OCI-LY1 (cell line): Measurements from ENCODE around the gene CFAP65.

Experiments used
- H2AFZ ChIP-seq: fragments of 200-600 bp; sonication (generic), shearing (Covaris generic); 2 replicates; pipeline ENCODE4 v1.6.0; 2014; ENCODE audit warnings: antibody characterized with exemption, mild to moderate bottlenecking, low read length
- H3F3A ChIP-seq: fragments of 200-600 bp; sonication (generic), shearing (Covaris generic); 2 replicates; pipeline ENCODE4 v1.6.0; 2014; ENCODE audit warnings: mild to moderate bottlenecking, antibody characterized with exemption, low read length, moderate library complexity; ENCODE audit not compliant: insufficient read depth
- H3K27ac ChIP-seq: fragments of 200-600 bp; sonication (generic); 2 replicates; pipeline ENCODE4 v1.5.1; 2014; ENCODE audit warnings: low read length, mixed run types, mild to moderate bottlenecking, low read depth; ENCODE audit not compliant: poor library complexity, severe bottlenecking
- H3K27me3 ChIP-seq: fragments of 200-600 bp; sonication (generic); 2 replicates; pipeline ENCODE4 v1.6.0; 2014; ENCODE audit warnings: antibody characterized with exemption, mild to moderate bottlenecking, low read length, moderate library complexity; ENCODE audit not compliant: insufficient read depth
- H3K36me3 ChIP-seq: fragments of 200-600 bp; sonication (generic); 2 replicates; pipeline ENCODE4 v1.6.1; 2014; ENCODE audit warnings: mild to moderate bottlenecking, antibody characterized with exemption, low read length, moderate library complexity, mixed read lengths; ENCODE audit not compliant: insufficient read depth
- H3K4me1 ChIP-seq: fragments of 200-600 bp; sonication (generic); 2 replicates; pipeline ENCODE4 v1.5.1; 2014; ENCODE audit warnings: mild to moderate bottlenecking, low read length, moderate library complexity; ENCODE audit not compliant: insufficient read depth, severe bottlenecking
- H3K4me2 ChIP-seq: fragments of 200-600 bp; sonication (generic), shearing (Covaris generic); 2 replicates; pipeline ENCODE4 v1.6.1; 2014; ENCODE audit warnings: low read length
- H3K4me3 ChIP-seq: fragments of 200-600 bp; sonication (generic); 2 replicates; pipeline ENCODE4 v1.5.1; 2014; ENCODE audit warnings: low read length, low read depth, mild to moderate bottlenecking, mixed read lengths; ENCODE audit not compliant: poor library complexity, severe bottlenecking
- H3K79me2 ChIP-seq: fragments of 200-600 bp; shearing (Covaris generic); 2 replicates; pipeline ENCODE4 v1.6.1; 2016; ENCODE audit warnings: mixed run types, low read length, mixed read lengths; ENCODE audit not compliant: insufficient read depth
- H3K9ac ChIP-seq: fragments of 200-600 bp; sonication (generic), shearing (Covaris generic); 2 replicates; pipeline ENCODE4 v1.6.1; 2014; ENCODE audit warnings: mild to moderate bottlenecking, low read length, mixed read lengths
- H3K9me2 ChIP-seq: fragments of 200-600 bp; sonication (generic), shearing (Covaris generic); 2 replicates; pipeline ENCODE4 v1.6.1; 2014; ENCODE audit warnings: low read depth, mild to moderate bottlenecking, low read length, mixed read lengths
- H3K9me3 ChIP-seq: fragments of 200-600 bp; shearing (Covaris generic); 2 replicates; pipeline ENCODE4 v1.6.1; 2014; ENCODE audit warnings: low read length, mixed read lengths
- H4K20me1 ChIP-seq: fragments of 200-600 bp; sonication (generic), shearing (Covaris generic); 2 replicates; pipeline ENCODE4 v1.6.0; 2016; ENCODE audit warnings: mild to moderate bottlenecking, low read length; ENCODE audit not compliant: insufficient read depth
- EZH2 ChIP-seq: fragments of 200-600 bp; sonication (generic), shearing (Covaris generic); IDR thresholded peaks from 2 replicates; pipeline ENCODE4 v1.8.0; 2017; ENCODE audit warnings: borderline replicate concordance, mixed run types, mild to moderate bottlenecking, antibody characterized with exemption, low read length, moderate library complexity, mixed read lengths
- TF ChIP-seq, protein P1 (sequence below): fragments of 200-600 bp; sonication (generic), shearing (Covaris generic); IDR thresholded peaks from 2 replicates; pipeline ENCODE4 v1.5.1; 2017; ENCODE audit warnings: mild to moderate bottlenecking, antibody characterized with exemption, low read length, moderate library complexity, mixed read lengths

Gene CFAP65

DNA sequence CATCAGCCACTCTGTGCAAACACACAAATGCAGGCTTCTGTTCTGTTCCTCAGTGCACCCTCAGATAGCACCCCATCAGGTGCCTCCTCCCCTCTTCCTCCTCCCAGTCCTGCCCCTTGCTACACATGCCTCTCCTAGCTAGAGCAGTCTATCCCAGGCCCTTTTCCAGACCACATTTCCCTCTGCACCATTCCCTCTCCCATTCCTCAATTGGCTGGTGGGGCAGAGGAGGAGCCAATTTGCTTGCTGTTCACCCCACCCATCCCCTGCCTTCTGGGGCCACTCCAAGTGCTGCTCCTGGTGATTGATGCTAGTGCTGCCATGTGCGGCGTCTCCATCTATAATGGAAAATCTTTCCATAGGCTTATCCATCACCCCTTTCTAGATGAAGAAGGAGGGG lies 5.4 kb downstream of the CFAP65 start:
- Histone ChIP-seq H3K36me3 (no peaks in the 10 kb centered on the region), H3K79me2 (no peaks in the 10 kb centered on the region), H3K9ac (no peak overlapping the region), H3K27me3 (peaks cover 8% of the 10 kb centered on the region), H2AFZ (no peak overlapping the region), H3K4me3 (no peak overlapping the region), H4K20me1 (no peaks in the 10 kb centered on the region), H3K4me2 (no peak overlapping the region), H3F3A (no peaks in the 10 kb centered on the region; the same call in 1 of the 2 replicates), H3K9me2 (no peaks in the 10 kb centered on the region), H3K9me3 (no peaks in the 10 kb centered on the region), H3K27ac (no peak overlapping the region), H3K4me1 (no peaks in the 10 kb centered on the region)
- no peak for TF ChIP-seq EZH2
- TF ChIP-seq, protein P1, sequence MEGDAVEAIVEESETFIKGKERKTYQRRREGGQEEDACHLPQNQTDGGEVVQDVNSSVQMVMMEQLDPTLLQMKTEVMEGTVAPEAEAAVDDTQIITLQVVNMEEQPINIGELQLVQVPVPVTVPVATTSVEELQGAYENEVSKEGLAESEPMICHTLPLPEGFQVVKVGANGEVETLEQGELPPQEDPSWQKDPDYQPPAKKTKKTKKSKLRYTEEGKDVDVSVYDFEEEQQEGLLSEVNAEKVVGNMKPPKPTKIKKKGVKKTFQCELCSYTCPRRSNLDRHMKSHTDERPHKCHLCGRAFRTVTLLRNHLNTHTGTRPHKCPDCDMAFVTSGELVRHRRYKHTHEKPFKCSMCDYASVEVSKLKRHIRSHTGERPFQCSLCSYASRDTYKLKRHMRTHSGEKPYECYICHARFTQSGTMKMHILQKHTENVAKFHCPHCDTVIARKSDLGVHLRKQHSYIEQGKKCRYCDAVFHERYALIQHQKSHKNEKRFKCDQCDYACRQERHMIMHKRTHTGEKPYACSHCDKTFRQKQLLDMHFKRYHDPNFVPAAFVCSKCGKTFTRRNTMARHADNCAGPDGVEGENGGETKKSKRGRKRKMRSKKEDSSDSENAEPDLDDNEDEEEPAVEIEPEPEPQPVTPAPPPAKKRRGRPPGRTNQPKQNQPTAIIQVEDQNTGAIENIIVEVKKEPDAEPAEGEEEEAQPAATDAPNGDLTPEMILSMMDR, result no peak

DNA sequence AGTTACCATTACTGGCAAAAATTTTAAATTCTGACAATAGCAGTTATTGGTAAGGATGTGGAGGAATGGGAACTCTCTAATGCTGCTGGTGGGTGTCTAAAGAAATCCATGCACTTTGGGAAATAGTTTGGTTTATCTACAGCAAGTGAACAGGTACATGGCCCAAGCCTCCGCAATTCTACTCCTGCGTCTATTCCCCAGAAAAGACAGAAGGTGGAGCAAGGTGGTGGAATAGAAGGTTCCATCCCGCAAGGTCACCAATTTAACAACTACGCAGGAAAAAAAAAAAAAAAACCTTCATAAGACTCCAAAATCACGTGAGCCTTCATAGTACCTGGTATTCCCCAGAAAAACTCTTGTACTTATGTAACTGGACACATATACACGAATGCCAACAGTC lies 6.5 kb downstream of the CFAP65 start:
- Histone ChIP-seq H3K9me3 (no peaks in the 10 kb centered on the region), H3K27me3 (peaks cover 8% of the 10 kb centered on the region), H3K9me2 (no peaks in the 10 kb centered on the region), H2AFZ (no peak overlapping the region), H3K27ac (no peak overlapping the region), H3K36me3 (no peaks in the 10 kb centered on the region), H3K9ac (no peak overlapping the region), H3K4me1 (no peaks in the 10 kb centered on the region), H3F3A (no peaks in the 10 kb centered on the region; the same call in 1 of the 2 replicates), H3K4me2 (no peak overlapping the region), H4K20me1 (no peaks in the 10 kb centered on the region), H3K4me3 (no peak overlapping the region), H3K79me2 (no peaks in the 10 kb centered on the region)
- TF ChIP-seq EZH2, result no peak

DNA sequence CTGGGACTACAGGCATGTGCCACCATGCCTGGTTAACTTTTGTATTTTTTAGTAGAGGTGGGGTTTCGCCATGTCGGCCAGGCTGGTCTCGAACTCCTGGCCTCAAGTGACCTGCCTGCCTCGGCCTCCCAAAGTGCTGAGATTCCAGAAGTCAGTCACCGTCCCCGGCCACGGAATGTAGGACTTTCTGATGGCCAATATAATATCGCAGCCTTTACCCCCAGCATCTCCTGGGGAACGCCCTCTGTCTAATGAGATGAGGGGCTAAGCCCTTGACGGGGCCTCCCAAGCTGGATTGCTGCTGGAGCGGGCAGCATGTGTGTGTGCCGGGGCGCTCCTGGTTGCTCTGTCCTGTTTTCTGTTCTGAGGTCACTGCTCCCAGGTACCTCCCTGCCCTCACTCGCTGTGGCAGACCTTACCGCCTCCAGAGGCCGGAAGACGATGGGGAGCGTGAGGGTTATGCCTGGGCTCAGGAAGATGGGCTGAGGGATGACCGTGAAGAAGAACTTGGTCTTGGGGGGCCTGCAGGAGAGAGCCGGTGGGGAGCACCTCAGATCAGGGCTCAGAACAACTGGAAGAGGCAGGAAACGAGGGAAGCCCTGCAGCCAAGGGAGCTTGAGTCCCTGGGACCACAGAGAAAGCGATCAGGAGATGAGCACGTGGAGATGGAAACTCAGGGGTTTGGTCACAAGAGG lies 9.1 kb downstream of the CFAP65 start:
- no peaks in the 10 kb centered on the region for H3K9me3 ChIP-seq
- H3F3A ChIP-seq, result no peaks in the 10 kb centered on the region; the same call in 1 of the 2 replicates
- no peak overlapping the region for H3K4me2 ChIP-seq
- TF ChIP-seq EZH2, result no peak
- TF ChIP-seq, protein P1, result no peak
- no peaks in the 10 kb centered on the region for H3K36me3 ChIP-seq
- H3K27ac ChIP-seq, result no peak overlapping the region
- H3K9ac ChIP-seq, result no peak overlapping the region
- no peak overlapping the region for H2AFZ ChIP-seq
- no peaks in the 10 kb centered on the region for H3K9me2 ChIP-seq
- H4K20me1 ChIP-seq, result no peaks in the 10 kb centered on the region
- peaks cover 5% of the 10 kb centered on the region; the same call in 1 of the 2 replicates for H3K27me3 ChIP-seq
- H3K4me3 ChIP-seq, result no peak overlapping the region
- no peaks in the 10 kb centered on the region for H3K4me1 ChIP-seq
- H3K79me2 ChIP-seq, result no peaks in the 10 kb centered on the region
